ENCODE measurements around the gene TST. TPM values are rescaled to one million over a fixed set of nuclear protein-coding genes. Genes with fewer than 3 reads are reported as not detected.

Gene TST
- polyA plus RNA-seq, 1 donor from 2014 or later, result 5.4 TPM

DNA sequence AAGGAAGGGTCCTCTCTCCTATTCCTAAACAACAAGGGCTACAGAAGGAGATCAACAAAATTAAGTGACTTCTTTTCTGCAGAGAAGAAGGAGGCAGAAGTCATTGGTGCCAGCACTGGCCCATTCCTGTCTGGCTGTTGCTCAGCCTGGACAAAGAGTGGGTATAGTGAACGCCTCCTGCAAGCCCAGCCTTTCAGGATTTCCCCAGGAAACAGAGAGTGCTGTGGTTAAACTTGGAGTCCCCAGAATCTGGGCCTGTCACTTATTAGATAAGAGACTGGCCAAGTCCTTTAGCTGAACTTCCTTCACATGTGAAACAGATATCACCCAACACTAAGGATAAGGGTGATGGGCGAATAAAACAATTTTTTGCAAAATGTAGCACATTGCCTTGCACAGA is 10.9 kb downstream of the TST start:
- Histone ChIP-seq H3F3A (ENCODE audit: insufficient read depth, low read length, poor library complexity, severe bottlenecking) (no peaks in the 10 kb centered on the region), H3K27me3 (ENCODE audit: insufficient read depth, low read depth, low read length) (no peaks in the 10 kb centered on the region), H3K9me3 (ENCODE audit: low read length) (no peaks in the 10 kb centered on the region), H3K4me2 (ENCODE audit: low read length) (peak overlapping the region; percentile 6), H3K36me3 (ENCODE audit: insufficient read depth, low read length) (no peaks in the 10 kb centered on the region), H3K27ac (ENCODE audit: low read length) (peak overlapping the region; percentile 59), H4K20me1 (ENCODE audit: insufficient read depth) (no peaks in the 10 kb centered on the region), H2AFZ (ENCODE audit: low read depth, low read length) (no peak overlapping the region), H3K4me3 (ENCODE audit: low read length) (no peak overlapping the region), H3K9me2 (ENCODE audit: insufficient read depth, low read length) (no peaks in the 10 kb centered on the region), H3K79me2 (replicated peaks; ENCODE audit: insufficient read depth, low read length) (no peaks in the 10 kb centered on the region), H3K9ac (ENCODE audit: low read length) (no peak overlapping the region)
- TF ChIP-seq RAD21 (conservative IDR thresholded peaks at IDR 0.05), result no peak
- TF ChIP-seq, protein P1, sequence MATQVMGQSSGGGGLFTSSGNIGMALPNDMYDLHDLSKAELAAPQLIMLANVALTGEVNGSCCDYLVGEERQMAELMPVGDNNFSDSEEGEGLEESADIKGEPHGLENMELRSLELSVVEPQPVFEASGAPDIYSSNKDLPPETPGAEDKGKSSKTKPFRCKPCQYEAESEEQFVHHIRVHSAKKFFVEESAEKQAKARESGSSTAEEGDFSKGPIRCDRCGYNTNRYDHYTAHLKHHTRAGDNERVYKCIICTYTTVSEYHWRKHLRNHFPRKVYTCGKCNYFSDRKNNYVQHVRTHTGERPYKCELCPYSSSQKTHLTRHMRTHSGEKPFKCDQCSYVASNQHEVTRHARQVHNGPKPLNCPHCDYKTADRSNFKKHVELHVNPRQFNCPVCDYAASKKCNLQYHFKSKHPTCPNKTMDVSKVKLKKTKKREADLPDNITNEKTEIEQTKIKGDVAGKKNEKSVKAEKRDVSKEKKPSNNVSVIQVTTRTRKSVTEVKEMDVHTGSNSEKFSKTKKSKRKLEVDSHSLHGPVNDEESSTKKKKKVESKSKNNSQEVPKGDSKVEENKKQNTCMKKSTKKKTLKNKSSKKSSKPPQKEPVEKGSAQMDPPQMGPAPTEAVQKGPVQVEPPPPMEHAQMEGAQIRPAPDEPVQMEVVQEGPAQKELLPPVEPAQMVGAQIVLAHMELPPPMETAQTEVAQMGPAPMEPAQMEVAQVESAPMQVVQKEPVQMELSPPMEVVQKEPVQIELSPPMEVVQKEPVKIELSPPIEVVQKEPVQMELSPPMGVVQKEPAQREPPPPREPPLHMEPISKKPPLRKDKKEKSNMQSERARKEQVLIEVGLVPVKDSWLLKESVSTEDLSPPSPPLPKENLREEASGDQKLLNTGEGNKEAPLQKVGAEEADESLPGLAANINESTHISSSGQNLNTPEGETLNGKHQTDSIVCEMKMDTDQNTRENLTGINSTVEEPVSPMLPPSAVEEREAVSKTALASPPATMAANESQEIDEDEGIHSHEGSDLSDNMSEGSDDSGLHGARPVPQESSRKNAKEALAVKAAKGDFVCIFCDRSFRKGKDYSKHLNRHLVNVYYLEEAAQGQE (IDR thresholded peaks at IDR 0.05; ENCODE audit: borderline replicate concordance), result no peak
- TF ChIP-seq EP300 (conservative IDR thresholded peaks at IDR 0.05; ENCODE audit: poor library complexity, severe bottlenecking), result no peak
- no peak for TF ChIP-seq POLR2AphosphoS5 (IDR thresholded peaks at IDR 0.05)
- no peak for TF ChIP-seq EZH2 (IDR thresholded peaks at IDR 0.05; ENCODE audit: borderline replicate concordance, insufficient read depth, low read length, poor library complexity, severe bottlenecking)
- TF ChIP-seq TAF1 (IDR thresholded peaks at IDR 0.05; ENCODE audit: low read depth), result no peak
- no peak for TF ChIP-seq SMC3 (conservative IDR thresholded peaks at IDR 0.05; ENCODE audit: poor library complexity)
- TF ChIP-seq MXI1 (conservative IDR thresholded peaks at IDR 0.05; ENCODE audit: poor library complexity, severe bottlenecking), result no peak
- no peak for TF ChIP-seq CTCF (IDR thresholded peaks at IDR 0.05; ENCODE audit: poor library complexity, severe bottlenecking)

DNA sequence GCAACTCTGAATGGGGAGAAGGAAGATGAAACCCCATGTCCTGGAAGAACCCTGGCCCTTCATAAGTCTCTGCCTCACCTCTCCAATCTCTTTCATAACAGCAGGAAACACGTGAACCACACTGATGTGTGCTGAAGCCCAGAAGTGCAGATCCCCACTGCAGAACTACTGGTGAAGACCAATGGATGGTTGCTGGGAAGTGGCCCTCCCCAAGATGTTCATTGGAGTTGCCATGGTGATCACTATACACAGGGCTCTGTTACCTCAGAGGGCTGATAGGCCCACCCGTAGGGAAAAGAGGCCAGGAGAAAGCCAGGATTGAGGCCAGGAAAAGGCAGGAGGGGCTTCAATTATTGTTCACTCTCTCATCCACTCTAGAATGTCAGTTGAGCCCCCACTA is 11.6 kb downstream of the TST start:
- H3K27ac ChIP-seq (ENCODE audit: low read length), result peak overlapping the region; percentile 59

More for the DNA sequence above, 11.6 kb downstream of the TST start:
- H3K36me3 ChIP-seq (ENCODE audit: insufficient read depth, low read length), result no peaks in the 10 kb centered on the region
- no peaks in the 10 kb centered on the region for H3K27me3 ChIP-seq (ENCODE audit: insufficient read depth, low read depth, low read length)
- H2AFZ ChIP-seq (ENCODE audit: low read depth, low read length), result no peak overlapping the region
- H3K79me2 ChIP-seq (replicated peaks; ENCODE audit: insufficient read depth, low read length), result no peaks in the 10 kb centered on the region
- no peaks in the 10 kb centered on the region for H4K20me1 ChIP-seq (ENCODE audit: insufficient read depth)
- no peak overlapping the region for H3K9ac ChIP-seq (ENCODE audit: low read length)
- H3K4me2 ChIP-seq (ENCODE audit: low read length), result peak overlapping the region; percentile 6
- H3K9me3 ChIP-seq (ENCODE audit: low read length), result no peaks in the 10 kb centered on the region
- peak overlapping the region; percentile 30 for H3K4me3 ChIP-seq (ENCODE audit: low read length)
- H3K9me2 ChIP-seq (ENCODE audit: insufficient read depth, low read length), result no peaks in the 10 kb centered on the region
- no peaks in the 10 kb centered on the region for H3F3A ChIP-seq (ENCODE audit: insufficient read depth, low read length, poor library complexity, severe bottlenecking)
- TF ChIP-seq, protein P1 (IDR thresholded peaks at IDR 0.05; ENCODE audit: borderline replicate concordance), result peak; percentile 38
- no peak for TF ChIP-seq RAD21 (conservative IDR thresholded peaks at IDR 0.05)
